Measurements from ENCODE around the gene PBRM1. TPM values are rescaled to one million over a fixed set of nuclear protein-coding genes. Genes with fewer than 3 reads are reported as not detected.

Gene PBRM1
- total and polyA plus RNA-seq, 2 donors (not counting 1 experiment from before 2014, with no cell fraction given) = 37.2 to 97.3 TPM

GRCh38 chr3:52570076-52570475 lies 115.6 kb downstream of the PBRM1 start:
- DNase-seq (ENCODE audit: low read depth in 2 of 2) = peak in 1 of 2 donors; percentile 71
- H3K4me3 ChIP-seq (replicated peaks in 1 of 4; ENCODE audit: control extremely low read depth in 1 of 4, insufficient read depth in 1 of 4, low read depth in 3 of 4, low read length in 4 of 4) = no peak overlapping the region
- no peaks in the 10 kb centered on the region for H4K20me1 ChIP-seq (ENCODE audit: control insufficient read depth, extremely low read depth, insufficient read depth, low read length)
- H3K4me1 ChIP-seq (ENCODE audit: control insufficient read depth, extremely low read depth, insufficient read depth, low read length) = peaks cover 2% of the 10 kb centered on the region
- no peaks in the 10 kb centered on the region for H3K9me3 ChIP-seq (ENCODE audit: control insufficient read depth, insufficient read depth, low read depth, low read length)
- no peaks in the 10 kb centered on the region for H3K79me2 ChIP-seq (ENCODE audit: control insufficient read depth, insufficient read depth, low read length)
- no peak overlapping the region for H3K4me2 ChIP-seq (ENCODE audit: extremely low read depth, insufficient read depth, low read length)
- H2AFZ ChIP-seq (ENCODE audit: low read length) = no peak overlapping the region
- TF ChIP-seq CTCF (conservative IDR thresholded peaks at IDR 0.05 in 1 of 2, IDR thresholded peaks at IDR 0.05 in 1 of 2; ENCODE audit: low read depth in 1 of 2, low read length in 2 of 2) = no peak
- no peak for TF ChIP-seq EZH2 (IDR thresholded peaks at IDR 0.05; ENCODE audit: low read length, missing control alignments)
- no peaks in the 10 kb centered on the region for H3K27me3 ChIP-seq (ENCODE audit: control insufficient read depth, insufficient read depth, low read length)
- H3K9ac ChIP-seq (ENCODE audit: insufficient read depth, low read length) = no peak overlapping the region
- H3K27ac ChIP-seq (ENCODE audit: insufficient read depth, low read length) = no peak overlapping the region
- peaks cover 3% of the 10 kb centered on the region for H3K36me3 ChIP-seq (ENCODE audit: control insufficient read depth, insufficient read depth, low read length)

- Histone ChIP-seq H3K4me1 (ENCODE audit: control insufficient read depth, extremely low read depth, insufficient read depth, low read length) (peaks cover 2% of the 10 kb centered on the region), H3K4me3 (replicated peaks in 1 of 4; ENCODE audit: control extremely low read depth in 1 of 4, insufficient read depth in 1 of 4, low read depth in 3 of 4, low read length in 4 of 4) (no peak overlapping the region), H2AFZ (ENCODE audit: low read length) (no peak overlapping the region), H3K36me3 (ENCODE audit: control insufficient read depth, insufficient read depth, low read length) (peaks cover 3% of the 10 kb centered on the region), H4K20me1 (ENCODE audit: control insufficient read depth, extremely low read depth, insufficient read depth, low read length) (no peaks in the 10 kb centered on the region), H3K27me3 (ENCODE audit: control insufficient read depth, insufficient read depth, low read length) (no peaks in the 10 kb centered on the region), H3K9ac (ENCODE audit: insufficient read depth, low read length) (no peak overlapping the region), H3K79me2 (ENCODE audit: control insufficient read depth, insufficient read depth, low read length) (no peaks in the 10 kb centered on the region), H3K9me3 (ENCODE audit: control insufficient read depth, insufficient read depth, low read depth, low read length) (no peaks in the 10 kb centered on the region), H3K27ac (ENCODE audit: insufficient read depth, low read length) (no peak overlapping the region), H3K4me2 (ENCODE audit: extremely low read depth, insufficient read depth, low read length) (no peak overlapping the region)
- TF ChIP-seq CTCF (conservative IDR thresholded peaks at IDR 0.05 in 1 of 2, IDR thresholded peaks at IDR 0.05 in 1 of 2; ENCODE audit: low read depth in 1 of 2, low read length in 2 of 2) (no peak), EZH2 (IDR thresholded peaks at IDR 0.05; ENCODE audit: low read length, missing control alignments) (no peak)
- DNase-seq (ENCODE audit: low read depth in 2 of 2) = no peak
Observed at GRCh38 chr3:52568069-52568468, 117.6 kb downstream of the PBRM1 start.

DNA sequence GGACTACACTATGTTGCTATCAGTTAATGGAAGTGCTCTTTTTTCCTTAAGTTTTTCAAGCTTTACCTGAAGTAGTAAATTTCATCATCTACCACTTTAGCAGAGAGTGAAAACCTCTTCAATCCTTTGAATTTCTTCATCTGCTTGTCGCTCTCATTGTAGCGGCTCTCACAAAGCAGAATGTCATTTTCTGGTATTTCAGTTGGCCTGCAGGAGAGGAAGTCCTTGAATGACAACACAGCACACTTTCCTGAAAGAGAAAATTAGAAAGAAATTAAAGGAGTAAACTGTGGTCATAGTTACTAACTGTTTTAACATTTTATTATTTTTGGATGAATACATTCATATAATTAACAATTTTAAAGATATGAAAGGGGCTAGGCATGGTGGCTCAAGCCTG lies 121.7 kb downstream of the PBRM1 start:
- Histone ChIP-seq H3K9me3 (ENCODE audit: control insufficient read depth, insufficient read depth, low read depth, low read length) (no peaks in the 10 kb centered on the region), H3K36me3 (ENCODE audit: control insufficient read depth, insufficient read depth, low read length) (peaks cover 9% of the 10 kb centered on the region), H3K9ac (ENCODE audit: insufficient read depth, low read length) (no peak overlapping the region), H3K79me2 (ENCODE audit: control insufficient read depth, insufficient read depth, low read length) (no peaks in the 10 kb centered on the region), H3K4me3 (replicated peaks in 1 of 4; ENCODE audit: control extremely low read depth in 1 of 4, insufficient read depth in 1 of 4, low read depth in 3 of 4, low read length in 4 of 4) (no peak overlapping the region), H3K27ac (ENCODE audit: insufficient read depth, low read length) (no peak overlapping the region), H3K4me2 (ENCODE audit: extremely low read depth, insufficient read depth, low read length) (no peak overlapping the region), H3K4me1 (ENCODE audit: control insufficient read depth, extremely low read depth, insufficient read depth, low read length) (no peaks in the 10 kb centered on the region), H2AFZ (ENCODE audit: low read length) (no peak overlapping the region), H4K20me1 (ENCODE audit: control insufficient read depth, extremely low read depth, insufficient read depth, low read length) (no peaks in the 10 kb centered on the region), H3K27me3 (ENCODE audit: control insufficient read depth, insufficient read depth, low read length) (no peaks in the 10 kb centered on the region)
- TF ChIP-seq CTCF (conservative IDR thresholded peaks at IDR 0.05 in 1 of 2, IDR thresholded peaks at IDR 0.05 in 1 of 2; ENCODE audit: low read depth in 1 of 2, low read length in 2 of 2) = no peak
- no peak for TF ChIP-seq EZH2 (IDR thresholded peaks at IDR 0.05; ENCODE audit: low read length, missing control alignments)
- no peak for DNase-seq (ENCODE audit: low read depth in 2 of 2)

Measured in fibroblast of lung (primary cell).